Measurements from ENCODE around the gene OR7C1.
"Not testable (repeated sequence)": the region's sequence is repeated elsewhere in the genome, so short reads cannot be mapped to it uniquely, and the experiment has no call there.

The OR7C1 gene

GRCh38 chr19:14783410-14783998 is 51.5 kb downstream of the OR7C1 start:
- DNase-seq: not testable (repeated sequence)

- no peak for DNase-seq
These were observed 52.2 kb downstream of the OR7C1 start for GRCh38 chr19:14782626-14783409.

- not testable (repeated sequence) for DNase-seq
These were observed 53.1 kb downstream of the OR7C1 start for GRCh38 chr19:14781713-14782536.

- DNase-seq: not testable (repeated sequence)
These were observed 54.3 kb downstream of the OR7C1 start for GRCh38 chr19:14780622-14781225.

GRCh38 chr19:14779151-14779550 is 55.8 kb downstream of the OR7C1 start:
- no peak for DNase-seq

GRCh38 chr19:14778110-14778845 is 56.7 kb downstream of the OR7C1 start, which contains the start of gene ADGRE2:
Gene ADGRE2, minus strand, starts transcription at chr19:14778560. Its CDS starts 1,804 bp downstream, at chr19:14776756.
- not testable (repeated sequence) for DNase-seq

- not testable (repeated sequence) for DNase-seq
These were observed 57.3 kb downstream of the OR7C1 start for GRCh38 chr19:14777645-14778044.

GRCh38 chr19:14775869-14776586 is 59.0 kb downstream of the OR7C1 start:
- no peak for DNase-seq

GRCh38 chr19:14775326-14775725 is 59.7 kb downstream of the OR7C1 start:
- DNase-seq: not testable (repeated sequence)

GRCh38 chr19:14774373-14774772 is 60.6 kb downstream of the OR7C1 start:
- DNase-seq: no peak

GRCh38 chr19:14773722-14774121 is 61.3 kb downstream of the OR7C1 start:
- DNase-seq: not testable (repeated sequence)

GRCh38 chr19:14772995-14773394 is 62.0 kb downstream of the OR7C1 start:
- no peak for DNase-seq

GRCh38 chr19:14772467-14772866 is 62.5 kb downstream of the OR7C1 start:
- no peak for DNase-seq

GRCh38 chr19:14770944-14771839 is 63.8 kb downstream of the OR7C1 start:
- no peak for DNase-seq

- no peak for DNase-seq
These were observed 64.8 kb downstream of the OR7C1 start for GRCh38 chr19:14770136-14770535.

GRCh38 chr19:14769201-14769600 is 65.8 kb downstream of the OR7C1 start:
- no peak for DNase-seq

- DNase-seq: no peak
These were observed 67.0 kb downstream of the OR7C1 start for GRCh38 chr19:14768001-14768400.

- no peak for DNase-seq
These were observed 67.5 kb downstream of the OR7C1 start for GRCh38 chr19:14767466-14767971.

- not testable (repeated sequence) for DNase-seq
These were observed 69.1 kb downstream of the OR7C1 start for GRCh38 chr19:14765841-14766240.

- not testable (repeated sequence) for DNase-seq
These were observed 69.6 kb downstream of the OR7C1 start for GRCh38 chr19:14765403-14765802.
